Activated B cell treated with CpG ODN at 0.5 μM for 24 hours (primary cell): ENCODE results near the gene PIM3. TPM values are rescaled to one million over a fixed set of nuclear protein-coding genes. Genes with fewer than 3 reads are reported as not detected.

Experiments used
- ATAC-seq: fragments of 200-7000 bp; cut with Tn5 transposase; one replicate; pipeline ENCODE4 v1.10.0; 2021; ENCODE audit warnings: low read depth, mild to moderate bottlenecking, moderate library complexity
- CTCF ChIA-PET: fragments of 350-600 bp; sonication (Branson Sonifier 250); formaldehyde crosslinking; loops from one replicate; lab custom pipeline; 2021; ENCODE audit warnings: antibody characterized with exemption; lab: Charles Lee
- POLR2A ChIA-PET: fragments of 350-600 bp; sonication (Branson Sonifier 250); formaldehyde crosslinking; loops from one replicate; lab custom pipeline; 2021; ENCODE audit warnings: antibody characterized with exemption; lab: Charles Lee
- DNase-seq: peaks from one replicate; pipeline ENCODE4 v3.0.0; 2022
- H3K27ac Mint-ChIP-seq: one replicate; pipeline ENCODE4 v1.8.0; 2020; ENCODE audit warnings: mixed read lengths
- H3K27me3 Mint-ChIP-seq: one replicate; pipeline ENCODE4 v1.8.0; 2021; ENCODE audit warnings: mixed read lengths
- H3K36me3 Mint-ChIP-seq: one replicate; pipeline ENCODE4 v1.8.0; 2021; ENCODE audit warnings: low read depth, mixed read lengths
- H3K4me1 Mint-ChIP-seq: one replicate; pipeline ENCODE4 v1.8.0; 2021; ENCODE audit warnings: mixed read lengths
- H3K4me3 Mint-ChIP-seq: one replicate; pipeline ENCODE4 v1.8.0; 2020; ENCODE audit warnings: mild to moderate bottlenecking, mixed read lengths
- H3K9me3 Mint-ChIP-seq: one replicate; pipeline ENCODE4 v1.8.0; 2020; ENCODE audit warnings: mixed read lengths
- CTCF ChIP-seq: fragments of 200-600 bp; IDR thresholded peaks from one replicate; pipeline ENCODE4 v1.8.0; 2022; ENCODE audit warnings: antibody characterized with exemption, mild to moderate bottlenecking
- intact Hi-C: fragments of 100-400 bp; cut with micrococcal nuclease; formaldehyde crosslinking; loops from one replicate; pipeline ENCODE4 v1.15.1; 2024
- total RNA-seq: library from RNA; stranded (reverse); gene quantifications from 2 replicates; pipeline ENCODE4 v1.2.3, GENCODE V29; 2022

The PIM3 gene
- total RNA-seq, 1 donor from 2014 or later, result 91.7 TPM

GRCh38 chr22:49915610-49916009 is 45.0 kb upstream of the PIM3 start:
- POLR2A ChIA-PET, result no interaction called here
- CTCF ChIA-PET, result no interaction called here
- Mint-ChIP-seq H3K36me3 (peaks cover 36% of the 10 kb centered on the region), H3K27me3 (no peaks in the 10 kb centered on the region), H3K4me3 (no peak overlapping the region), H3K27ac (no peak overlapping the region), H3K4me1 (peaks cover 25% of the 10 kb centered on the region), H3K9me3 (no peaks in the 10 kb centered on the region)
- intact Hi-C loops, result no loop called here
- DNase-seq (no peak), ATAC-seq (no peak)
- TF ChIP-seq CTCF, result no peak

GRCh38 chr22:49916831-49917230 is 43.7 kb upstream of the PIM3 start:
- POLR2A ChIA-PET, result interaction anchor here (0.7 to 1.8 kb wide), 4 partner anchors 9 to 449 kb away, joined by 3 to 8 read pairs (median 4); no protein-coding TSS in a partner anchor
- H3K4me3 Mint-ChIP-seq, result peak overlapping the region; percentile 84
- no peak for DNase-seq

GRCh38 chr22:49917974-49918910 is 42.3 kb upstream of the PIM3 start, which contains the start of the genes ALG12 and CRELD2:
TSS of gene ALG12 (minus strand) at chr22:49918438. CDS start at chr22:49913765, 4,673 bp downstream.
TSS of gene CRELD2 (plus strand) at chr22:49918634. CDS start at chr22:49918770, 136 bp downstream.
- intact Hi-C loops, result loop anchor here (1.0 to 2.0 kb wide), 2 partner anchors 65 to 91 kb away; partner anchors contain the start of genes BRD1 and ZBED4
- Mint-ChIP-seq H3K36me3 (peaks cover 31% of the 10 kb centered on the region), H3K4me3 (peak within 1 kb of the TSS; percentile 84), H3K27ac (peak within 1 kb of the TSS; percentile 80), H3K27me3 (no peaks in the 10 kb centered on the region), H3K9me3 (no peaks in the 10 kb centered on the region), H3K4me1 (peaks cover 34% of the 10 kb centered on the region)
- CTCF ChIA-PET, result interaction anchor here (0.9 kb wide), 1 partner anchor 112 kb away, joined by 3 read pairs; no protein-coding TSS in a partner anchor
- DNase-seq (peak; percentile 95), ATAC-seq (peak; percentile 98)
- POLR2A ChIA-PET, result interaction anchor here (0.5 to 1.8 kb wide), 10 partner anchors 8 to 114 kb away, joined by 3 to 9 read pairs (median 4); no protein-coding TSS in a partner anchor
- TF ChIP-seq CTCF, result no peak

More at GRCh38 chr22:49916831-49917230, 43.7 kb upstream of the PIM3 start:
- intact Hi-C loops, result no loop called here
- CTCF ChIA-PET, result interaction anchor here (0.9 kb wide), 1 partner anchor 113 kb away, joined by 3 read pairs; no protein-coding TSS in a partner anchor
- H3K27me3 Mint-ChIP-seq, result no peaks in the 10 kb centered on the region
- ATAC-seq, result no peak
- no peak overlapping the region for H3K27ac Mint-ChIP-seq
- H3K4me1 Mint-ChIP-seq, result peaks cover 28% of the 10 kb centered on the region
- TF ChIP-seq CTCF, result no peak
- H3K9me3 Mint-ChIP-seq, result no peaks in the 10 kb centered on the region
- H3K36me3 Mint-ChIP-seq, result peaks cover 38% of the 10 kb centered on the region

- ChIA-PET CTCF (interaction anchor here (1.4 kb wide), 1 partner anchor 12 kb away, joined by 4 read pairs; no protein-coding TSS in a partner anchor), POLR2A (interaction anchor here (1.0 to 1.6 kb wide), 3 partner anchors 17 to 111 kb away, joined by 3 to 9 read pairs (median 6); no protein-coding TSS in a partner anchor)
- H3K36me3 Mint-ChIP-seq, result peaks cover 23% of the 10 kb centered on the region
- peaks cover 43% of the 10 kb centered on the region for H3K4me1 Mint-ChIP-seq
- peak overlapping the region; percentile 69 for H3K4me3 Mint-ChIP-seq
- ATAC-seq (no peak), DNase-seq (no peak)
- intact Hi-C loops, result loop anchor here (1.0 to 2.0 kb wide), 2 partner anchors 66 to 92 kb away; partner anchors contain the start of genes BRD1 and ZBED4
- H3K9me3 Mint-ChIP-seq, result no peaks in the 10 kb centered on the region
- no peak for TF ChIP-seq CTCF
- H3K27ac Mint-ChIP-seq, result no peak overlapping the region
- H3K27me3 Mint-ChIP-seq, result no peaks in the 10 kb centered on the region
These were observed 41.4 kb upstream of the PIM3 start for GRCh38 chr22:49918911-49919881.
